Activated naive CD4-positive, alpha-beta T cell treated with anti-CD3 and anti-CD28 coated beads for 36 hours (primary cell): ENCODE results near the gene CD320. TPM values are rescaled to one million over a fixed set of nuclear protein-coding genes. Genes with fewer than 3 reads are reported as not detected.
"Not testable (repeated sequence)": the region's sequence is repeated elsewhere in the genome, so short reads cannot be mapped to it uniquely, and the experiment has no call there.

Experiments
- CTCF ChIA-PET: fragments of 350-600 bp; sonication (Branson Sonifier 250); formaldehyde crosslinking; loops from one replicate; lab custom pipeline; 2021; ENCODE audit warnings: antibody characterized with exemption; lab: Charles Lee
- DNase-seq: peaks from one replicate; pipeline ENCODE4 v3.0.0-alpha.2; 2020
- H3K27ac Mint-ChIP-seq: one replicate; pipeline ENCODE4 v1.8.0; 2021; ENCODE audit warnings: mild to moderate bottlenecking, mixed read lengths
- H3K27me3 Mint-ChIP-seq: one replicate; pipeline ENCODE4 v1.8.0; 2021; ENCODE audit warnings: low read depth, mixed read lengths
- H3K36me3 Mint-ChIP-seq: one replicate; pipeline ENCODE4 v1.8.0; 2021; ENCODE audit warnings: low read depth, mixed read lengths
- H3K4me1 Mint-ChIP-seq: one replicate; pipeline ENCODE4 v1.8.0; 2021; ENCODE audit warnings: low read depth, mixed read lengths
- H3K4me3 Mint-ChIP-seq: one replicate; pipeline ENCODE4 v1.8.0; 2021; ENCODE audit warnings: mild to moderate bottlenecking, moderate library complexity, mixed read lengths
- H3K9me3 Mint-ChIP-seq: one replicate; pipeline ENCODE4 v1.8.0; 2021; ENCODE audit warnings: mixed read lengths
- intact Hi-C: fragments of 100-400 bp; cut with micrococcal nuclease; formaldehyde crosslinking; loops from one replicate; pipeline ENCODE4 v1.15.1; 2023
- total RNA-seq, 2 experiments: library from RNA; stranded (reverse); gene quantifications; one replicate each; pipeline ENCODE4 v1.2.3, GENCODE V29; 2021

Gene CD320
- total RNA-seq, 2 experiments from 2014 or later = 37.6 to 40.1 TPM

- intact Hi-C loops = no loop called here
- Mint-ChIP-seq H3K4me3 (no peak overlapping the region), H3K27me3 (no peaks in the 10 kb centered on the region), H3K4me1 (peaks cover 20% of the 10 kb centered on the region), H3K36me3 (peaks cover 16% of the 10 kb centered on the region), H3K9me3 (no peaks in the 10 kb centered on the region), H3K27ac (no peak overlapping the region)
- peak; percentile 2 for DNase-seq
- CTCF ChIA-PET = no interaction called here
These were observed 5.8 kb downstream of the CD320 start for GRCh38 chr19:8302357-8302691.

GRCh38 chr19:8291337-8291736 is 16.8 kb downstream of the CD320 start:
- H3K27me3 Mint-ChIP-seq, CTCF ChIA-PET, H3K4me1 Mint-ChIP-seq, H3K36me3 Mint-ChIP-seq, DNase-seq, H3K4me3 Mint-ChIP-seq, intact Hi-C loops, H3K9me3 Mint-ChIP-seq, H3K27ac Mint-ChIP-seq: not testable (repeated sequence)

- H3K27ac Mint-ChIP-seq, H3K9me3 Mint-ChIP-seq, H3K4me1 Mint-ChIP-seq, H3K27me3 Mint-ChIP-seq, H3K4me3 Mint-ChIP-seq, H3K36me3 Mint-ChIP-seq, intact Hi-C loops, CTCF ChIA-PET, DNase-seq: not testable (repeated sequence)
These were observed 31.6 kb downstream of the CD320 start for GRCh38 chr19:8276508-8276907.

- peaks cover 12% of the 10 kb centered on the region for H3K4me1 Mint-ChIP-seq
- DNase-seq = no peak
- peak overlapping the region; percentile 84 for H3K27ac Mint-ChIP-seq
- intact Hi-C loops = loop anchor here (2.0 to 5.0 kb wide), 3 partner anchors 38 to 123 kb away; partner anchors contain the start of genes CD320, NDUFA7, RAB11B and RPS28
- CTCF ChIA-PET = interaction anchor here (1.1 to 1.3 kb wide), 2 partner anchors 36 to 122 kb away, joined by 3 read pairs; no protein-coding TSS in a partner anchor
- H3K27me3 Mint-ChIP-seq = no peaks in the 10 kb centered on the region
- no peaks in the 10 kb centered on the region for H3K9me3 Mint-ChIP-seq
- peak overlapping the region; percentile 78 for H3K4me3 Mint-ChIP-seq
- H3K36me3 Mint-ChIP-seq = no peaks in the 10 kb centered on the region
These were observed 38.4 kb downstream of the CD320 start for GRCh38 chr19:8269724-8270123.

- Mint-ChIP-seq H3K27me3 (no peaks in the 10 kb centered on the region), H3K27ac (no peak overlapping the region), H3K36me3 (peaks cover 1% of the 10 kb centered on the region), H3K9me3 (no peaks in the 10 kb centered on the region), H3K4me1 (peaks cover 12% of the 10 kb centered on the region), H3K4me3 (no peak overlapping the region)
- intact Hi-C loops = loop anchor here (5.0 kb wide), 2 partner anchors 41 to 126 kb away; partner anchors contain the start of genes CD320 and RAB11B
- DNase-seq = no peak
- CTCF ChIA-PET = interaction anchor here (0.6 to 0.7 kb wide), 2 partner anchors 121 to 322 kb away, joined by 3 read pairs; no protein-coding TSS in a partner anchor
These were observed 42.3 kb downstream of the CD320 start for GRCh38 chr19:8265872-8266271.

- intact Hi-C loops, H3K36me3 Mint-ChIP-seq, H3K27ac Mint-ChIP-seq, H3K4me1 Mint-ChIP-seq, DNase-seq, H3K27me3 Mint-ChIP-seq, H3K9me3 Mint-ChIP-seq, H3K4me3 Mint-ChIP-seq: not testable (repeated sequence)
- CTCF ChIA-PET = interaction anchor here (0.7 kb wide), 1 partner anchor 339 kb away, joined by 3 read pairs; no protein-coding TSS in a partner anchor
These were observed 43.9 kb downstream of the CD320 start for GRCh38 chr19:8264248-8264647.

- Mint-ChIP-seq H3K27ac (no peak overlapping the region), H3K4me3 (no peak overlapping the region), H3K4me1 (peaks cover 3% of the 10 kb centered on the region), H3K27me3 (no peaks in the 10 kb centered on the region), H3K9me3 (no peaks in the 10 kb centered on the region), H3K36me3 (peaks cover 8% of the 10 kb centered on the region)
- DNase-seq = no peak
- intact Hi-C loops = no loop called here
- CTCF ChIA-PET = interaction anchor here (0.6 kb wide), 1 partner anchor 63 kb away, joined by 4 read pairs; no protein-coding TSS in a partner anchor
These were observed 45.7 kb downstream of the CD320 start for GRCh38 chr19:8262431-8262830.

- H3K36me3 Mint-ChIP-seq = peaks cover 10% of the 10 kb centered on the region
- H3K27me3 Mint-ChIP-seq = no peaks in the 10 kb centered on the region
- DNase-seq = no peak
- no peak overlapping the region for H3K4me3 Mint-ChIP-seq
- no peaks in the 10 kb centered on the region for H3K9me3 Mint-ChIP-seq
- CTCF ChIA-PET = interaction anchor here (0.6 to 1.2 kb wide), 2 partner anchors 63 to 104 kb away, joined by 3 to 4 read pairs; no protein-coding TSS in a partner anchor
- intact Hi-C loops = no loop called here
- H3K4me1 Mint-ChIP-seq = peaks cover 3% of the 10 kb centered on the region
- no peak overlapping the region for H3K27ac Mint-ChIP-seq
These were observed 46.3 kb downstream of the CD320 start for GRCh38 chr19:8261881-8262280.

- Mint-ChIP-seq H3K4me3 (no peak overlapping the region), H3K27ac (no peak overlapping the region), H3K4me1 (peaks cover 3% of the 10 kb centered on the region), H3K27me3 (no peaks in the 10 kb centered on the region), H3K36me3 (peaks cover 10% of the 10 kb centered on the region), H3K9me3 (no peaks in the 10 kb centered on the region)
- intact Hi-C loops = no loop called here
- CTCF ChIA-PET = interaction anchor here (1.2 kb wide), 1 partner anchor 103 kb away, joined by 3 read pairs; no protein-coding TSS in a partner anchor
- no peak for DNase-seq
These were observed 46.8 kb downstream of the CD320 start for GRCh38 chr19:8261347-8261746.

- CTCF ChIA-PET = interaction anchor here (0.5 kb wide), 1 partner anchor 98 kb away, joined by 5 read pairs; no protein-coding TSS in a partner anchor
These were observed 48.3 kb downstream of the CD320 start for GRCh38 chr19:8259922-8260247.

GRCh38 chr19:8259142-8259921 is 48.8 kb downstream of the CD320 start:
- peaks cover 12% of the 10 kb centered on the region for H3K36me3 Mint-ChIP-seq
- intact Hi-C loops = no loop called here

More at GRCh38 chr19:8259922-8260247, 48.3 kb downstream of the CD320 start:
- no peak for DNase-seq
- H3K36me3 Mint-ChIP-seq = peaks cover 12% of the 10 kb centered on the region
- no peak overlapping the region for H3K27ac Mint-ChIP-seq
- H3K4me3 Mint-ChIP-seq = no peak overlapping the region
- H3K4me1 Mint-ChIP-seq = no peaks in the 10 kb centered on the region
- no peaks in the 10 kb centered on the region for H3K9me3 Mint-ChIP-seq
- intact Hi-C loops = no loop called here
- H3K27me3 Mint-ChIP-seq = no peaks in the 10 kb centered on the region

GRCh38 chr19:8257052-8257443 is 51.1 kb downstream of the CD320 start:
- Mint-ChIP-seq H3K27me3 (no peaks in the 10 kb centered on the region), H3K9me3 (no peaks in the 10 kb centered on the region), H3K4me1 (no peaks in the 10 kb centered on the region), H3K36me3 (peaks cover 12% of the 10 kb centered on the region), H3K27ac (no peak overlapping the region), H3K4me3 (no peak overlapping the region)
- no peak for DNase-seq
- CTCF ChIA-PET = no interaction called here
- intact Hi-C loops = no loop called here

More at GRCh38 chr19:8259142-8259921, 48.8 kb downstream of the CD320 start:
- no peaks in the 10 kb centered on the region for H3K9me3 Mint-ChIP-seq
- H3K27me3 Mint-ChIP-seq = no peaks in the 10 kb centered on the region
- H3K4me3 Mint-ChIP-seq = no peak overlapping the region
- H3K27ac Mint-ChIP-seq = peak overlapping the region; percentile 30
- CTCF ChIA-PET = interaction anchor here (0.5 kb wide), 1 partner anchor 97 kb away, joined by 5 read pairs; no protein-coding TSS in a partner anchor
- no peaks in the 10 kb centered on the region for H3K4me1 Mint-ChIP-seq
- no peak for DNase-seq
